ENCODE data around the gene RPUSD1. TPM values are rescaled to one million over a fixed set of nuclear protein-coding genes. Genes with fewer than 3 reads are reported as not detected.

Gene RPUSD1
- polyA plus RNA-seq, 4 donors = 17.6 to 26.2 (median 21.6) TPM

GRCh38 chr16:830871-831570 lies 42.8 kb upstream of the RPUSD1 start:
- Histone ChIP-seq H3K36me3 (ENCODE audit: control insufficient read depth in 3 of 3, insufficient read depth in 2 of 3, low read depth in 1 of 3, low read length in 3 of 3) (no peaks in the 10 kb centered on the region), H3K9me3 (ENCODE audit: control insufficient read depth in 2 of 2, insufficient read depth in 1 of 2, low read depth in 1 of 2, low read length in 1 of 2) (peaks cover 0 to 16% of the 10 kb centered on the region in 2 donors), H3K4me3 (ENCODE audit: low read depth in 1 of 3, low read length in 3 of 3) (no peak overlapping the region), H3K27ac (ENCODE audit: low read depth in 1 of 3, low read length in 2 of 3) (no peak overlapping the region), H3K27me3 (ENCODE audit: control insufficient read depth in 3 of 3, insufficient read depth in 3 of 3, low read length in 3 of 3) (no peaks in the 10 kb centered on the region), H3K4me1 (ENCODE audit: control insufficient read depth in 3 of 3, insufficient read depth in 2 of 3, low read depth in 1 of 3, low read length in 2 of 3) (peaks cover 0 to 20% (median 0%) of the 10 kb centered on the region in 3 donors)
- 63 to 74% (median 69%) methylated on average over 23 to 24 of the region's 24 CpGs for WGBS, 3 donors
- FAIRE-seq = no peak
- no peak for DNase-seq

DNA sequence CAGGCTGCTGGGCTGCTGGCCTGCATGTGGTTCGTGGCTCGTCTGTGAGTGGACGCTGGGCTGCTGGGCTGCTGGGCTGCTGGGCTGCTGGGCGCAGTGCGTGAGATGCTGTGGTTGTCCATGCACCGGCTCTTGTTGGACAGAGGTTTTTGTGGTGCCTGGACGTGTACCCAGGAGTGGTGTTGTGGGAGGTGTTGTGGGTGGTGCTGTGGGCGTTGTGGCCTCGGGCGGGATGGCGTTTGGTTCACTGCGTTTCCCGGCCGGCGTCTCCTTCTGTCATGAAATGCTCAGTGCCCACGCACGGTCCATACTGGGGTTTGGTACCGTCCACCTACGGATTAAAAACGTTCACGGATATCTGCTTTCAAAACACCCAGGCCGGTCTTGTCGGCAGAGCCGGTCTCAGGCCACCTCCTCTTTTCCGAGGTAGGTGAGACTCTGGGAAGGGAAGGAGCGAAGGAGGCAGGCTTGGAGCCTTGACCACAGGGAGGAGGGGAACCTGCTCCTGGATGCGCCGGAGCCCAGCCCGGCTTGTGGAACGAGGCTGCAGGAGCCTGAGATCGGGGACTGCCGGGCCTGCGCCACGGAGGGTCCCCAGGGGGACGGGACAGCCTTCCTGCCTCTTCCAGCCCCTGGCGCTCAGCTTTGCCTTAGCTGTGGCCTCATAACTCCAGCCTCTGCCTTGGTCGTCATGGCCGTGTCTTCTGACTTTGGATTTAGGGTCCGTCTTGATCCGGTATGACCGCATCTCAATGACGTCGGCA lies 42.1 kb upstream of the RPUSD1 start:
- DNase-seq (no peak), FAIRE-seq (no peak)
- Histone ChIP-seq H3K27ac (ENCODE audit: low read depth in 1 of 3, low read length in 2 of 3) (no peak overlapping the region), H3K36me3 (ENCODE audit: control insufficient read depth in 3 of 3, insufficient read depth in 2 of 3, low read depth in 1 of 3, low read length in 3 of 3) (no peaks in the 10 kb centered on the region), H3K4me3 (ENCODE audit: low read depth in 1 of 3, low read length in 3 of 3) (no peak overlapping the region), H3K9me3 (ENCODE audit: control insufficient read depth in 2 of 2, insufficient read depth in 1 of 2, low read depth in 1 of 2, low read length in 1 of 2) (peaks cover 0 to 9% of the 10 kb centered on the region in 2 donors), H3K27me3 (ENCODE audit: control insufficient read depth in 3 of 3, insufficient read depth in 3 of 3, low read length in 3 of 3) (peaks cover 0 to 2% (median 0%) of the 10 kb centered on the region in 3 donors), H3K4me1 (ENCODE audit: control insufficient read depth in 3 of 3, insufficient read depth in 2 of 3, low read depth in 1 of 3, low read length in 2 of 3) (peaks cover 0 to 20% (median 0%) of the 10 kb centered on the region in 3 donors)
- 86 to 90% (median 88%) methylated on average over 43 of the region's 43 CpGs for WGBS, 3 donors

- Histone ChIP-seq H3K36me3 (ENCODE audit: control insufficient read depth in 3 of 3, insufficient read depth in 2 of 3, low read depth in 1 of 3, low read length in 3 of 3) (no peaks in the 10 kb centered on the region), H3K4me3 (ENCODE audit: low read depth in 1 of 3, low read length in 3 of 3) (no peak overlapping the region), H3K9me3 (ENCODE audit: control insufficient read depth in 2 of 2, insufficient read depth in 1 of 2, low read depth in 1 of 2, low read length in 1 of 2) (no peaks in the 10 kb centered on the region), H3K27me3 (ENCODE audit: control insufficient read depth in 3 of 3, insufficient read depth in 3 of 3, low read length in 3 of 3) (peaks cover 0 to 2% (median 0%) of the 10 kb centered on the region in 3 donors), H3K4me1 (ENCODE audit: control insufficient read depth in 3 of 3, insufficient read depth in 2 of 3, low read depth in 1 of 3, low read length in 2 of 3) (peaks cover 0 to 20% (median 0%) of the 10 kb centered on the region in 3 donors), H3K27ac (ENCODE audit: low read depth in 1 of 3, low read length in 2 of 3) (no peak overlapping the region)
- 63 to 81% (median 74%) methylated on average over 17 of the region's 17 CpGs for WGBS, 3 donors
- FAIRE-seq (no peak), DNase-seq (no peak)
These were observed 40.7 kb upstream of the RPUSD1 start for GRCh38 chr16:828891-829290.

- Histone ChIP-seq H3K27me3 (ENCODE audit: control insufficient read depth in 3 of 3, insufficient read depth in 3 of 3, low read length in 3 of 3) (peaks cover 0 to 2% (median 0%) of the 10 kb centered on the region in 3 donors), H3K27ac (ENCODE audit: low read depth in 1 of 3, low read length in 2 of 3) (no peak overlapping the region), H3K4me1 (ENCODE audit: control insufficient read depth in 3 of 3, insufficient read depth in 2 of 3, low read depth in 1 of 3, low read length in 2 of 3) (peaks cover 0 to 14% (median 0%) of the 10 kb centered on the region in 3 donors), H3K9me3 (ENCODE audit: control insufficient read depth in 2 of 2, insufficient read depth in 1 of 2, low read depth in 1 of 2, low read length in 1 of 2) (no peaks in the 10 kb centered on the region), H3K4me3 (ENCODE audit: low read depth in 1 of 3, low read length in 3 of 3) (no peak overlapping the region), H3K36me3 (ENCODE audit: control insufficient read depth in 3 of 3, insufficient read depth in 2 of 3, low read depth in 1 of 3, low read length in 3 of 3) (no peaks in the 10 kb centered on the region)
- DNase-seq (no peak), FAIRE-seq (no peak)
- WGBS, 3 donors = 84 to 92% (median 89%) methylated on average over 24 of the region's 24 CpGs
These were observed 39.3 kb upstream of the RPUSD1 start for GRCh38 chr16:827513-827912.

GRCh38 chr16:825341-826061 lies 37.3 kb upstream of the RPUSD1 start:
- Histone ChIP-seq H3K9me3 (ENCODE audit: control insufficient read depth in 2 of 2, insufficient read depth in 1 of 2, low read depth in 1 of 2, low read length in 1 of 2) (no peaks in the 10 kb centered on the region), H3K4me3 (ENCODE audit: low read depth in 1 of 3, low read length in 3 of 3) (no peak overlapping the region), H3K4me1 (ENCODE audit: control insufficient read depth in 3 of 3, insufficient read depth in 2 of 3, low read depth in 1 of 3, low read length in 2 of 3) (no peaks in the 10 kb centered on the region), H3K36me3 (ENCODE audit: control insufficient read depth in 3 of 3, insufficient read depth in 2 of 3, low read depth in 1 of 3, low read length in 3 of 3) (no peaks in the 10 kb centered on the region), H3K27me3 (ENCODE audit: control insufficient read depth in 3 of 3, insufficient read depth in 3 of 3, low read length in 3 of 3) (peaks cover 0 to 2% (median 0%) of the 10 kb centered on the region in 3 donors), H3K27ac (ENCODE audit: low read depth in 1 of 3, low read length in 2 of 3) (no peak overlapping the region)
- FAIRE-seq (no peak), DNase-seq (no peak)
- 54 to 61% (median 55%) methylated on average over 36 of the region's 36 CpGs for WGBS, 3 donors

- H3K4me1 ChIP-seq (ENCODE audit: control insufficient read depth in 3 of 3, insufficient read depth in 2 of 3, low read depth in 1 of 3, low read length in 2 of 3) = no peaks in the 10 kb centered on the region
- H3K4me3 ChIP-seq (ENCODE audit: low read depth in 1 of 3, low read length in 3 of 3) = no peak overlapping the region
- WGBS, 3 donors = 84 to 88% (median 86%) methylated on average over 15 to 25 of the region's 25 CpGs
- no peak overlapping the region for H3K27ac ChIP-seq (ENCODE audit: low read depth in 1 of 3, low read length in 2 of 3)
- no peaks in the 10 kb centered on the region for H3K36me3 ChIP-seq (ENCODE audit: control insufficient read depth in 3 of 3, insufficient read depth in 2 of 3, low read depth in 1 of 3, low read length in 3 of 3)
- DNase-seq (no peak), FAIRE-seq (no peak)
- no peaks in the 10 kb centered on the region for H3K9me3 ChIP-seq (ENCODE audit: control insufficient read depth in 2 of 2, insufficient read depth in 1 of 2, low read depth in 1 of 2, low read length in 1 of 2)
- peaks cover 0 to 2% (median 1%) of the 10 kb centered on the region in 3 donors for H3K27me3 ChIP-seq (ENCODE audit: control insufficient read depth in 3 of 3, insufficient read depth in 3 of 3, low read length in 3 of 3)
These were observed 36.4 kb upstream of the RPUSD1 start for GRCh38 chr16:824601-825000.

DNA sequence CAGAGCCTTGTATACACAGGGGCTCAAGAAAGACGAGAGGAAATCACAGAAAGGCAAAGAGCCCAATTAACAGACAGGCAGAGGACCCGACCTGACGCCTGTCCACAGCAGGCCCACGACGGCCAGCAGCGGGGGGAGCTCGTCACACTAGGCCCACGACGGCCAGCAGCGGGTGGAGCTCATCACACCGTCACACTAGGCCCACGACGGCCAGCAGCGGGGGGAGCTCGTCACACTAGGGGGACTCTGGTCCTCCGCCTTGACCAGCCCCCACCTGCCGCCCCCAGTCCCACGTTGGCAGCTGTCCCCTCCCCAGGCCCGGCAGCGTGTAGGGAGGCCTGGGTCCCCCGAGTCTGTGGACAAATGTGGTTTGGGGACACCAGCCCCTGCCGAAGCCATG lies 36.0 kb upstream of the RPUSD1 start:
- 85 to 87% (median 86%) methylated on average over 21 to 22 of the region's 22 CpGs for WGBS, 3 donors
- no peak for FAIRE-seq
- Histone ChIP-seq H3K4me1 (ENCODE audit: control insufficient read depth in 3 of 3, insufficient read depth in 2 of 3, low read depth in 1 of 3, low read length in 2 of 3) (no peaks in the 10 kb centered on the region), H3K27ac (ENCODE audit: low read depth in 1 of 3, low read length in 2 of 3) (no peak overlapping the region), H3K9me3 (ENCODE audit: control insufficient read depth in 2 of 2, insufficient read depth in 1 of 2, low read depth in 1 of 2, low read length in 1 of 2) (no peaks in the 10 kb centered on the region), H3K4me3 (ENCODE audit: low read depth in 1 of 3, low read length in 3 of 3) (no peak overlapping the region), H3K36me3 (ENCODE audit: control insufficient read depth in 3 of 3, insufficient read depth in 2 of 3, low read depth in 1 of 3, low read length in 3 of 3) (no peaks in the 10 kb centered on the region), H3K27me3 (ENCODE audit: control insufficient read depth in 3 of 3, insufficient read depth in 3 of 3, low read length in 3 of 3) (peaks cover 0 to 3% (median 2%) of the 10 kb centered on the region in 3 donors)
- DNase-seq = no peak

GRCh38 chr16:822909-823297 lies 34.7 kb upstream of the RPUSD1 start:
- FAIRE-seq = no peak
- 83 to 88% (median 86%) methylated on average over 9 of the region's 9 CpGs for WGBS, 3 donors
- H3K27me3 ChIP-seq (ENCODE audit: control insufficient read depth in 3 of 3, insufficient read depth in 3 of 3, low read length in 3 of 3) = peaks cover 0 to 9% (median 5%) of the 10 kb centered on the region in 3 donors

More at GRCh38 chr16:822909-823297, 34.7 kb upstream of the RPUSD1 start:
- H3K4me1 ChIP-seq (ENCODE audit: control insufficient read depth in 3 of 3, insufficient read depth in 2 of 3, low read depth in 1 of 3, low read length in 2 of 3) = no peaks in the 10 kb centered on the region
- no peak for DNase-seq
- H3K9me3 ChIP-seq (ENCODE audit: control insufficient read depth in 2 of 2, insufficient read depth in 1 of 2, low read depth in 1 of 2, low read length in 1 of 2) = no peaks in the 10 kb centered on the region
- H3K27ac ChIP-seq (ENCODE audit: low read depth in 1 of 3, low read length in 2 of 3) = no peak overlapping the region
- no peak overlapping the region for H3K4me3 ChIP-seq (ENCODE audit: low read depth in 1 of 3, low read length in 3 of 3)
- H3K36me3 ChIP-seq (ENCODE audit: control insufficient read depth in 3 of 3, insufficient read depth in 2 of 3, low read depth in 1 of 3, low read length in 3 of 3) = no peaks in the 10 kb centered on the region

Measured in small intestine (tissue), 7 donors.